ENCODE results near the gene CLCNKA.
"Not testable (repeated sequence)": the region's sequence is repeated elsewhere in the genome, so short reads cannot be mapped to it uniquely, and the experiment has no call there.

Gene CLCNKA

GRCh38 chr1:16021681-16022080 is at the start of gene CLCNKA:
Gene CLCNKA (plus strand): TSS chr1:16022036. CDS start chr1:16022620, 584 bp downstream.
- no peak for DNase-seq

- DNase-seq, result no peak
These were observed 49.4 kb upstream of the CLCNKA start for GRCh38 chr1:15972409-15972808.

GRCh38 chr1:15973772-15974171 is 48.1 kb upstream of the CLCNKA start:
- DNase-seq, result no peak

GRCh38 chr1:15974855-15975254 is 47.0 kb upstream of the CLCNKA start:
- DNase-seq, result no peak

- DNase-seq, result no peak
These were observed 46.5 kb upstream of the CLCNKA start for GRCh38 chr1:15975358-15975804.

GRCh38 chr1:15975805-15976680 is 45.8 kb upstream of the CLCNKA start, which contains the start of gene ZBTB17:
Gene ZBTB17 (minus strand): TSS chr1:15976101. CDS start chr1:15948495, 27,606 bp downstream.
- DNase-seq, result peak; percentile 92

- not testable (repeated sequence) for DNase-seq
These were observed 43.9 kb upstream of the CLCNKA start for GRCh38 chr1:15977947-15978346.

GRCh38 chr1:15981679-15982078 is 40.2 kb upstream of the CLCNKA start:
- no peak for DNase-seq

GRCh38 chr1:15983275-15983674 is 38.6 kb upstream of the CLCNKA start:
- DNase-seq, result no peak

- no peak for DNase-seq
These were observed 36.1 kb upstream of the CLCNKA start for GRCh38 chr1:15985611-15986297.

GRCh38 chr1:15988856-15989736 is 32.7 kb upstream of the CLCNKA start:
- no peak for DNase-seq

- DNase-seq, result no peak
These were observed 32.1 kb upstream of the CLCNKA start for GRCh38 chr1:15989776-15990175.

GRCh38 chr1:15991427-15992186 is 30.2 kb upstream of the CLCNKA start:
- DNase-seq, result no peak

- DNase-seq, result no peak
These were observed 29.7 kb upstream of the CLCNKA start for GRCh38 chr1:15992187-15992553.

GRCh38 chr1:15992582-15993500 is 29.0 kb upstream of the CLCNKA start:
- no peak for DNase-seq

GRCh38 chr1:15993666-15994065 is 28.2 kb upstream of the CLCNKA start:
- DNase-seq, result no peak

- DNase-seq, result no peak
These were observed 27.8 kb upstream of the CLCNKA start for GRCh38 chr1:15994081-15994480.

- no peak for DNase-seq
These were observed 27.1 kb upstream of the CLCNKA start for GRCh38 chr1:15994590-15995351.

- no peak for DNase-seq
These were observed 24.7 kb upstream of the CLCNKA start for GRCh38 chr1:15997076-15997585.
